Osteoblast (primary cell): ENCODE results near the gene ACTR2. TPM values are rescaled to one million over a fixed set of nuclear protein-coding genes. Genes with fewer than 3 reads are reported as not detected.

Source experiments
- DNase-seq: peaks from one replicate; pipeline ENCODE4 v3.0.0; 2011; ENCODE audit warnings: low spot score, mixed read lengths; ENCODE audit not compliant: insufficient read length; ENCODE audit errors: missing footprints
- H2AFZ ChIP-seq: 2 replicates; pipeline ENCODE4 v1.6.0; 2011; ENCODE audit warnings: mild to moderate bottlenecking, low read length
- H3K27ac ChIP-seq: 2 replicates; pipeline ENCODE4 v1.5.1; 2011; ENCODE audit warnings: mild to moderate bottlenecking, low read depth, low read length, moderate library complexity
- H3K27me3 ChIP-seq: 2 replicates; pipeline ENCODE4 v1.6.0; 2012; ENCODE audit warnings: mild to moderate bottlenecking, control low read depth, inconsistent platforms, low read length, moderate library complexity; ENCODE audit not compliant: insufficient read depth
- H3K36me3 ChIP-seq: 2 replicates; pipeline ENCODE4 v1.5.1; 2011; ENCODE audit warnings: mild to moderate bottlenecking, low read length, control low read depth, moderate library complexity; ENCODE audit not compliant: insufficient read depth
- H3K4me1 ChIP-seq: 2 replicates; pipeline ENCODE4 v1.5.1; 2011; ENCODE audit warnings: mild to moderate bottlenecking, low read length, control low read depth, moderate library complexity; ENCODE audit not compliant: insufficient read depth
- H3K4me2 ChIP-seq: 2 replicates; pipeline ENCODE4 v1.6.0; 2011; ENCODE audit warnings: mild to moderate bottlenecking, low read length; ENCODE audit not compliant: insufficient read depth
- H3K4me3 ChIP-seq: fragments of 200-600 bp; sonication (generic); 3 replicates; pipeline ENCODE4 v1.5.1; 2012; ENCODE audit warnings: mild to moderate bottlenecking, low read length, inconsistent platforms; ENCODE audit not compliant: insufficient read depth
- H3K79me2 ChIP-seq: 2 replicates; pipeline ENCODE4 v1.6.0; 2012; ENCODE audit warnings: mild to moderate bottlenecking, low read length, control low read depth, inconsistent platforms; ENCODE audit not compliant: insufficient read depth
- H3K9me3 ChIP-seq: 2 replicates; pipeline ENCODE4 v1.5.1; 2011; ENCODE audit warnings: low read depth, low read length, control low read depth
- H4K20me1 ChIP-seq: 2 replicates; pipeline ENCODE4 v1.6.0; 2012; ENCODE audit warnings: mild to moderate bottlenecking, low read length, control low read depth; ENCODE audit not compliant: insufficient read depth
- CTCF ChIP-seq: IDR thresholded peaks from 2 replicates; pipeline ENCODE4 v1.5.1; 2011; ENCODE audit warnings: mild to moderate bottlenecking, low read depth, low read length, moderate library complexity; ENCODE audit errors: extremely low read depth
- total RNA-seq: library from RNA; depleted of rRNA; stranded (reverse); fragments of >200 nt; gene quantifications from 2 replicates; pipeline ENCODE4 v1.2.3, GENCODE V29; 2012

The ACTR2 gene
- total RNA-seq, 1 donor, result 110 TPM

- no peaks in the 10 kb centered on the region for H3K36me3 ChIP-seq
- no peak for TF ChIP-seq CTCF
- H2AFZ ChIP-seq, result no peak overlapping the region
- H4K20me1 ChIP-seq, result no peaks in the 10 kb centered on the region
- no peaks in the 10 kb centered on the region for H3K9me3 ChIP-seq
- H3K4me2 ChIP-seq, result no peak overlapping the region
- no peaks in the 10 kb centered on the region for H3K79me2 ChIP-seq
- H3K4me1 ChIP-seq, result no peaks in the 10 kb centered on the region
- H3K27me3 ChIP-seq, result no peaks in the 10 kb centered on the region
- H3K27ac ChIP-seq, result no peak overlapping the region
- no peak for DNase-seq
- no peak overlapping the region for H3K4me3 ChIP-seq
Observed at GRCh38 chr2:65291216-65292105, 63.8 kb downstream of the ACTR2 start.

- H3K4me1 ChIP-seq, result no peaks in the 10 kb centered on the region
- no peak overlapping the region for H3K4me2 ChIP-seq
- no peak for TF ChIP-seq CTCF
- no peaks in the 10 kb centered on the region for H3K36me3 ChIP-seq
- H3K79me2 ChIP-seq, result no peaks in the 10 kb centered on the region
- no peaks in the 10 kb centered on the region for H4K20me1 ChIP-seq
- H3K27ac ChIP-seq, result no peak overlapping the region
- no peak overlapping the region for H2AFZ ChIP-seq
- no peak for DNase-seq
- H3K27me3 ChIP-seq, result no peaks in the 10 kb centered on the region
- H3K9me3 ChIP-seq, result no peaks in the 10 kb centered on the region
- H3K4me3 ChIP-seq, result no peak overlapping the region
Observed at GRCh38 chr2:65292106-65292400, 64.4 kb downstream of the ACTR2 start.

GRCh38 chr2:65292461-65293011 is 64.9 kb downstream of the ACTR2 start:
- DNase-seq, result no peak
- Histone ChIP-seq H3K4me2 (no peak overlapping the region), H2AFZ (no peak overlapping the region)

More at GRCh38 chr2:65292461-65293011, 64.9 kb downstream of the ACTR2 start:
- Histone ChIP-seq H3K4me3 (no peak overlapping the region), H3K9me3 (no peaks in the 10 kb centered on the region), H3K36me3 (no peaks in the 10 kb centered on the region), H3K79me2 (no peaks in the 10 kb centered on the region), H3K27me3 (no peaks in the 10 kb centered on the region), H4K20me1 (no peaks in the 10 kb centered on the region), H3K4me1 (no peaks in the 10 kb centered on the region), H3K27ac (no peak overlapping the region)
- TF ChIP-seq CTCF, result no peak
